Stimulated activated CD4-positive, alpha-beta T cell treated with anti-CD3 and anti-CD28 coated beads, TNF-alpha, amount 100 ng/mL, for 1 hour (primary cell): Measurements from ENCODE around the gene LTBP1.
"Not testable (repeated sequence)": the region's sequence is repeated elsewhere in the genome, so short reads cannot be mapped to it uniquely, and the experiment has no call there.

Experiments used
- DNase-seq, 3 donors: peaks; one replicate each; pipeline ENCODE4 v3.0.0-alpha.2; 2020; ENCODE audit warnings: low read depth in 3 of 3, low spot score in 1 of 3

Gene LTBP1

GRCh38 chr2:33134791-33135560 is 188.2 kb downstream of the LTBP1 start:
- no peak for DNase-seq

GRCh38 chr2:33135645-33136044 is 188.9 kb downstream of the LTBP1 start:
- no peak for DNase-seq

DNA sequence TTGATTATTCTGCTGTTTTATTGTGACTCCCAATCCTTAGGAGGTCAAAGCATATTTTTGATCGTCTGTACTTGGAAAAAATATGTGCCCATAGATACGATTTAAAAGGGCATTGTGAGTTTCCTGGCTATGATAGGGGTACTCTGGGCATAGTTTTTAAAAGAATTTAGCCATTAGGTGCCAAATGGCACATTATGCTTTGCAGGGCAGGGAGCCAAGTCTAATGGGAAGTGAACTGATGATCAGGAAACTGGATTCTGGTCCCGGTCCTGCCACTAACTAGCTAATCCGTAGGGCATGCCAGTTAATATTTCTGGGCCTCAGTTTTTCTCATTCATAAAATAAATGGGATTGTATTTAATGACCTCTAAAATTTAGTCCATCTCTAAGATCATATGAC is 189.3 kb downstream of the LTBP1 start:
- no peak for DNase-seq

- DNase-seq: no peak
Measured at GRCh38 chr2:33136566-33136965, 189.8 kb downstream of the LTBP1 start.

GRCh38 chr2:33137331-33137730 is 190.6 kb downstream of the LTBP1 start:
- DNase-seq: no peak

GRCh38 chr2:33139949-33140348 is 193.2 kb downstream of the LTBP1 start:
- DNase-seq: no peak

DNA sequence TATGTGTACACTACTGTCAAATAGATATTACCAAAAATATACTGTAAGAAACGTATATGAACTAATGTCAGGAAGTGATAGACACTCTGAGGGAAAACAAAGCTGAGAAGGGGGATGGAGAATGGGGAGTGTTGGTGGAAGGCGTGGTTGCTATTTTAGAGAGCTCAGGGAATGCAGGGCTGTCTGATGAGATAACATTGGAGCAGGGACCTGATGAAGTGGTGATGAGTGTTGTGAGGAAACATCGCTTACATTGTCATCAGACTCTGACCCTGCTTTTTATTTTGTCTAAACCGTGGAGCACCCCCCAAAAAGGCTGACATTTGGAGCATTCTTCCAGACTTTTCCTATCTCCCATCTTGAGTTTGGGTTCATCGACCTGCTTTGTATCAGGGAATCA is 194.7 kb downstream of the LTBP1 start:
- no peak for DNase-seq

DNA sequence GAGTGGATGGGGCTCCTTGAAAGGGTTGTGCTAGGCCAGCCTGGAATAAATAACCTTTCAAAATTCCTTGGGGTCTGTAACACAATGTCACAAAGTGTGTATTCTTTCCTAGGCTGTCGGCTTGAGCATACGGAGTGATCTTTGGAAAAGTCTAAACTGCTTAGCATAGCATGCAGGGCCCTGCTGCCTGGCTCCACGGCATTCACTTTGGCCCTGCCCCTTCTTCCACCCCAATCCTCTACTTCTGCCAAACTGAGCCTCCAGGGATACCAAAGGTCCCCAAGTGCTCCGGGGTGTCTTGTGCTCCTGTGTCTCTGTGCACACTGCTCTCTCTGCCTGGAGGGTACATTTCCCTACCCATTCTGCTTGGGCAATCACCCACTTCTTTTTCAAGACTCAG is 196.1 kb downstream of the LTBP1 start:
- no peak for DNase-seq

DNA sequence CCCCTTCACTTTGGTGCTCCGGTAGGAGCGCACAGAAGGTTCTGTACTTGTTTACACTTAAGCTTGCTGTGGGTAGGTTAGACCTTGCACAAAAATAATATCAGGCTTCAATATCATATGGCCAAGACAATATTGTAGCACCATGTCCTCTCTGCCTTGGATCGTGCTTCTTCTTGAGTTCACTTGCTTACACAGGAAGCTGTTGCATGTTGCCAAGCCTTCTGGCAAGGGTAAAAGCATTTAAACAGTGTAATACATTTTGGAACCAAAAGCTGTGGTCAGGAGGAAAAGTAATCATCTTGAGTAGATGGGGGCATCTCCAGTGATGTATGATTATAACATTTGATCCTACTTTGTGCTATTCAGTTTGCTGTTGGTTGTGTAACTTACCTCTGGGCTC is 197.5 kb downstream of the LTBP1 start:
- DNase-seq: no peak

GRCh38 chr2:33145459-33145858 is 198.7 kb downstream of the LTBP1 start:
- DNase-seq: no peak

DNA sequence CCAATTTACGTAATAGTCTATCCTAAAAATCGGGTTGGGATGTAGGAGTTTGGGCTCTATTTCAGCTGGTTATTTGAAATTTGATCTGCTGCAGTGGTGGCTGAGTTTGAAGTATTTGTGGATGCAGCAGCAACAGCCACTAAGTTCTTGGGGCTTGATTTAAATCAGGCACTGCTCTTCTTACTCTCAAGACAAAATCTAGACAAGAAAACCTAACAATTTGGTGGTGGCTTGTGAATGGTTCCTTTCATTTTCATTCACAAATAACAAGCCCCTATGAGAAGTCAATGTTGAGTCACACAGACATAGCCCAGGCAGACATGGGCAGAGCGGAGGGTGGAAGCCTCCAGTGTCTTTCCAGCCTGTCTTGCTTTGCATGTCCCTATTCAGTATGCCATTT is 199.3 kb downstream of the LTBP1 start:
- no peak for DNase-seq

GRCh38 chr2:33153008-33153407 is 206.3 kb downstream of the LTBP1 start:
- DNase-seq: no peak

GRCh38 chr2:33158482-33159003 is 211.8 kb downstream of the LTBP1 start:
- no peak for DNase-seq

- no peak for DNase-seq
Measured at GRCh38 chr2:33160191-33160590, 213.4 kb downstream of the LTBP1 start.

- DNase-seq: no peak
Measured at GRCh38 chr2:33166287-33166881, 219.6 kb downstream of the LTBP1 start.

DNA sequence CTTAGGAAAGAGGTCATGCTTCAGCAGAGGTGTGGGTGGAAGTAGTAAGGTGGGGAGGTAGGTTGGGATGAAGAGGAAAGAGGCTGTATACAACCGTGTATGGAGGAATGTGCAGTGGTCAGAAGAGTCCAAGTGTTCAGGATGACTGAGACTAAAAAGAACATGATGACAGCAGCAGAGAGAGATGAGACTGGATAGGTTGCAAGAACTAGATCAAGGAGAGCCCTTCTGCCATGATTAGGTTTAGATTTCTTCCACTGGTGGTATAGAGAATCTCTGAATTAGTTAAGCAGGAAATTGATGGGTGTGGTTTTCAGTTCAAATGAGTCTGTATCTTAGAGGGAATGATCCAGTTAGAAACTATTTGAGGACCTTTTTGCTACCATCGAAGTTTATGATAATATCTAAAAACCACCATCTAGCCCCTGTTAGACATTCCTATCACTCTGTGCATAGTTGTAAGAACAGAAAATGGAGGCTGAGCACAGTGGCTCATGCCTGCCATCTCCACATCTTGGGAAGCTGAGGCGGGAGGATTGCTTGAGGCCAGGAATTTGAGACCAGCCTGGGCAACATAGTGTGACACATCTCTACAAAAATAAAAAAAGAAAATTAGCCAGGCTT is 221.0 kb downstream of the LTBP1 start:
- no peak for DNase-seq

DNA sequence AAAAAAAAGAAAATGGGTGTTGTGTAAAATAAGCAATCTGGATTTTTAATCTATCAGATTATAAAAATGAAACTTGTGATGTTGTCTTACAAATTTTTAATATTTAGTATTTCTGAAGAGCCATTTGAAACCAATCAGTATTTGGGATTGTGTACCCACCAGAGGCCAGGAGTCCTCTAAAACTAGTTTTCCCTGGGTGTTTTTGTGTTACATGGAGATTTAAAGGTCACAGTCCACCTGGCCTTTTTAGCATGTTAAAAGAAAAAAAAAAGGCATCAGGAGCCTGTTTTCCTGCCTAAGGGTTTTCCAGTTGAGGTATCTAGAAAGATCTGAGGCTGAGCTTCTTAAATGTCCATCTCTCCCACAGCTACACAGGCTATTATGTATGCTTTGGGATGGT is 221.7 kb downstream of the LTBP1 start:
- no peak for DNase-seq

DNA sequence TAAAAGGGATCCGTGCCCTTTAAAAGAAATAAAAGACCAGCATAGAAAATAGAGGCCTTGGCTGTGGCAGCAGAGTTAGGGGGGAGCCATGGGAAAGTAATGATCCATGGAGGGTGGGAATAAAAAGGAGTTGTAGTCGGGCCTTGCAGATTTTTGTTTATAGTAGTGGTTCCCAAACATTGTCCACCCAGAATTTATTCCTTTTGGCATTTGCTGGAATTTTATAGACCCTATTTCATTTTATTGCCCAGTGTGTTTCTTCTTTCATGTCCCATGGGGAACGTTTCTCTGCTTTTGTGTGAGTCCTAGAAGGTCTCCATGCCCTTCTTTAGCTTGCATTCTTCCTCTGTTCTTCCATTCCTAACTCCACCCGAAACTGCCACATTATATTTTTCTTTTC is 222.2 kb downstream of the LTBP1 start:
- DNase-seq: no peak

GRCh38 chr2:33170251-33170650 is 223.5 kb downstream of the LTBP1 start:
- not testable (repeated sequence) for DNase-seq

DNA sequence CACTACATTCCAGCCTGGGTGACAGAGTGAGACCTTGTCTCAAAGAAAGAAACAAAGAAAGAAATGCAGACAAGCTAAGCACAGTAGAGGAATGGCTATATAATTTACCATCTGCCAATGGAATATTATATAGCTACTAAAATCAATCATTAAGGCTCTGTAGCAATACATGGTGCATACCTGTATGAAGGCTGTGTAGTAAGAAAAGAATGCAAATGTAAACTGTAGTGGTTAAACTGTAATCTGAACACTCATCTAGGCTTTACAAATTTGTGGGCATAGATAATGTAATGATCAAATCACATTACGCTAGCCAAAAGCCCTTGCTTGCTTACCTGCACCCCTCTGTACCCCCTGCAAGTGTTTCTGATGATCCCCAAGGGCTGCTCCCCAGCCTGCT is 230.9 kb downstream of the LTBP1 start:
- DNase-seq: no peak

DNA sequence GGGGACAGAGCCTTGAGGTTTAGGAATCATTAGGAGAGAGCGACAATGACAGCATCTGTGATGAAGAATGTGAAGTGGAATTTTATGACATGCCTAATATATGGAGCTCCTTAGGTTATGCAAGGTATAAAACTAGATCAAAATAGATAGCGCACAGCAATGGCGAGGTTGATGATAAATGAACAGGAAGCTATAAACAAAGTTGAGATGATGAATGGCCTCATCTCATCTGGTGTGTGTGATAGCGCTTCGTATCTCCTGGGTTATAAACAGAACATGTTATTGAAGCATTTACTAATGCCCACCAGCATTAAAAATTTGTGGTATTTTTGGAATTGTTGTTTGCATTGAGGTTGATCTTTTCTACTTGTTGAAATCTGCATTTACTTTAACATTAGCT is 231.5 kb downstream of the LTBP1 start:
- no peak for DNase-seq

DNA sequence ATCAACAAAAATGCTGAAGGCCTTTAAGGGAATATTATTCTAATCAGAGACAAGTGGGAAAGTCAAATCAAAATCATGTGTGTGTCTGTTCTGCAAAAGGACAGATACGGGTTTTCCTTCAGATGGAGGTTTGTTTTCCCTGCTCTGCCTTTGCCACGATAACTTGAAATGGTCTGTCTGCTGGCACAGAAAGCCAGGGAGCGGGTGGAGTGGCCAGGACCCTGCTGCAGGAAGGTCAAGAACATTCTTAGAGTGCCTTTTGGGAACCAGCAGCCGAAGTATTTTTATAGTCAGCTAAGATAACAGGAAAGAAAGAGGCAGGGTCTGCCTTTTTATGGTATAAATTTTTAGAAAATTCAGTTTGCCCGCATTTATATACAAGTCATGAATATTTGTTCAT is 234.2 kb downstream of the LTBP1 start:
- no peak for DNase-seq
